HepG2 (cell line): Measurements from ENCODE around the gene MED12L. TPM values are rescaled to one million over a fixed set of nuclear protein-coding genes. Genes with fewer than 3 reads are reported as not detected.

Experiments used
- AHDC1 ChIP-seq: sonication (generic); formaldehyde crosslinking; IDR thresholded peaks from 2 replicates; pipeline ENCODE4 v1.5.1; 2020; ENCODE audit warnings: mild to moderate bottlenecking, missing genetic modification reagents, borderline replicate concordance
- CEBPB ChIP-seq: IDR thresholded peaks from 2 replicates; pipeline ENCODE4 v1.6.1; 2011; ENCODE audit warnings: low read depth, low read length, improper control_type of control experiment, borderline replicate concordance
- E2F2 ChIP-seq: sonication (generic); formaldehyde crosslinking; IDR thresholded peaks from 2 replicates; pipeline ENCODE4 v1.4.0; 2020; ENCODE audit warnings: missing genetic modification reagents, borderline replicate concordance
- FOSL2 ChIP-seq: sonication (generic); formaldehyde crosslinking; IDR thresholded peaks from 2 replicates; pipeline ENCODE4 v1.4.0; 2020; ENCODE audit warnings: missing genetic modification reagents
- HNRNPH1 ChIP-seq: fragments of 200-400 bp; formaldehyde crosslinking; optimal IDR thresholded peaks from 2 replicates; pipeline ENCODE3; 2017; ENCODE audit warnings: mild to moderate bottlenecking, low read depth, low read length
- RAD51 ChIP-seq: fragments of 450-650 bp; IDR thresholded peaks from 2 replicates; pipeline ENCODE4 v1.6.1; 2016; ENCODE audit warnings: borderline replicate concordance
- SMYD3 ChIP-seq: sonication (generic); formaldehyde crosslinking; IDR thresholded peaks from 2 replicates; pipeline ENCODE4 v1.8.1; 2023; ENCODE audit warnings: mild to moderate bottlenecking, missing genetic modification reagents
- SP5 ChIP-seq: IDR thresholded peaks from 2 replicates; pipeline ENCODE4 v1.6.1; 2016; ENCODE audit warnings: low read depth, borderline replicate concordance
- ZIK1 ChIP-seq: sonication (generic); formaldehyde crosslinking; IDR thresholded peaks from 2 replicates; pipeline ENCODE4 v1.5.0; 2020; ENCODE audit warnings: mild to moderate bottlenecking, low read depth, missing genetic modification reagents, borderline replicate concordance
- ZNF12 ChIP-seq: sonication (generic); formaldehyde crosslinking; IDR thresholded peaks from 2 replicates; pipeline ENCODE4 v1.5.0; 2020; ENCODE audit warnings: missing genetic modification reagents
- polyA plus RNA-seq, 8 experiments: library from polyadenylated mRNA; depleted of rRNA in 3 of 8; stranded (reverse) in 7 of 8; unstranded in 1 of 8; fragments of >200 nt; fragmentation: Illumina TruSeq in 4 of 8; extraction: Trizol in 4 of 8; gene quantifications; 2 replicates each; pipeline versions ENCODE4 v1.2.1 to v1.2.3, GENCODE V29; 2011 to 2016; ENCODE audit warnings: low read depth in 4 of 8, missing spikeins in 1 of 8, mixed read lengths in 1 of 8; ENCODE audit not compliant: insufficient read depth in 1 of 8
- total RNA-seq, 5 experiments: library from RNA; depleted of rRNA; stranded (reverse); fragments of >200 nt; fragmentation: Illumina TruSeq; extraction: Trizol; gene quantifications; 2 replicates each; pipeline ENCODE4 v1.2.3, GENCODE V29; 2016; ENCODE audit warnings: low read depth in 1 of 5

The MED12L gene
- total and polyA plus RNA-seq, 2 of the 13 experiments (the other 11 are each of a cell fraction or from before 2014, with no cell fraction given), result 0.07 to 0.64 TPM

GRCh38 chr3:151178208-151178845, 92.9 kb downstream of the MED12L start (continued):
- TF ChIP-seq CEBPB (peak; percentile 89), RAD51 (no peak), FOSL2 (peak; percentile 59), ZNF12 (CRISPR knock-in tag) (no peak), SMYD3 (CRISPR knock-in tag) (no peak), SP5 (CRISPR knock-in tag) (peak; percentile 80), E2F2 (CRISPR knock-in tag) (no peak), AHDC1 (peak; percentile 89; the same call in 1 of the 2 replicates), ZIK1 (CRISPR knock-in tag) (no peak), HNRNPH1 (no peak)
